Measurements from ENCODE around the gene NOP56. TPM values are rescaled to one million over a fixed set of nuclear protein-coding genes. Genes with fewer than 3 reads are reported as not detected.
A peak's percentile ranks its signal among the peaks of the same experiment; 100 is the strongest.
"Not testable (repeated sequence)": the region's sequence is repeated elsewhere in the genome, so short reads cannot be mapped to it uniquely, and the experiment has no call there.

Gene NOP56
- total RNA-seq, 4 donors from 2014 or later, result 73.0 to 174 (median 137) TPM

DNA sequence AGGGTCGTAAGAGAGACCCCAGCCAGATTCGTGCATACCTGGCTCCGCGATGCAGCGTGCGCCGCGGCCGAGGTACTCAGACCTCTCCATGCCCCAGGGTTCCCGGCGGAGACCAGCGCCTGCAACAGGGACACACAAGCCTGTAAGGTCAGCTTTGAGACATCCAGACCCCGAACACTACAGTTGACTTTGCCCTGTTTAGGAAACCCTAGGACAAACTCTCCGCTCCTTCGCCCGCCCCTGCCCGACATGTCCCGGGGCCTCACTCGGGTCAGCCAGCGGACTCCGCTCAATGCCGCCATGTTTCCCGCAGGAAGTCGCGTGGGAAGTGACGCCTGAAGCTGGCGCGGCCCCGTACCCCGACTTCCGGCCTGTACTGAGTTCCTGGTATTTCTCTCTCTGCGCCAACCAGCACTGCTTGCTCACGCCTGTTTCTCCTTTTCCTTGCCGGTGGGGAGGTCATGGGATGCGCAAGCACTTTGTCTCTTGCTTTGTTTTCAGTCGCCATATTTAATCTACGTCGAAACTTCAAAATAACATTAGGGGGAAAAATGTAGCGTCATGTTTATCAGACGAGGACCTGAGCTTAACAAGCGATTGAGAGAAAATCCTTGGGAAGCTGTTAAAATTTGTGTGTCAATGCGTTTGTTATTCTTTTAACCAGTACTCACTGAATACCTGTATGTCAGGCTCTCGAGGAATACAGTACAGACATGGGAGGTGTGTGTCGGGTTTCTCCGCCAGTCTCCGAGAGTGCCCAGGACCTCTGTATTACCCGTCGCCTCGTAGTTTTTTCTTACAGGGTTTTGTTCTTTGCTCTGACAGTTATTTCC, 11.7 kb downstream of the NOP56 start, which contains the start of gene IDH3B:
Gene IDH3B, minus strand, starts transcription at position 330 of the 833 bp plus-strand sequence. Its CDS starts 28 bp downstream, at position 302.
- Histone ChIP-seq H3K27me3 (no peaks in the 10 kb centered on the region), H3K27ac (peak within 1 kb of the TSS; percentile 77 to 93 (median 90)), H3K9me3 (no peaks in the 10 kb centered on the region), H3K36me3 (peaks cover 0 to 42% (median 14%) of the 10 kb centered on the region in 3 donors), H3K4me3 (peak within 1 kb of the TSS; percentile 60 to 99 (median 88)), H3K4me1 (peaks cover 10 to 20% (median 13%) of the 10 kb centered on the region in 3 donors)
- intact Hi-C loops (cut with DNase I), result no loop called here
- TF ChIP-seq, protein P1, sequence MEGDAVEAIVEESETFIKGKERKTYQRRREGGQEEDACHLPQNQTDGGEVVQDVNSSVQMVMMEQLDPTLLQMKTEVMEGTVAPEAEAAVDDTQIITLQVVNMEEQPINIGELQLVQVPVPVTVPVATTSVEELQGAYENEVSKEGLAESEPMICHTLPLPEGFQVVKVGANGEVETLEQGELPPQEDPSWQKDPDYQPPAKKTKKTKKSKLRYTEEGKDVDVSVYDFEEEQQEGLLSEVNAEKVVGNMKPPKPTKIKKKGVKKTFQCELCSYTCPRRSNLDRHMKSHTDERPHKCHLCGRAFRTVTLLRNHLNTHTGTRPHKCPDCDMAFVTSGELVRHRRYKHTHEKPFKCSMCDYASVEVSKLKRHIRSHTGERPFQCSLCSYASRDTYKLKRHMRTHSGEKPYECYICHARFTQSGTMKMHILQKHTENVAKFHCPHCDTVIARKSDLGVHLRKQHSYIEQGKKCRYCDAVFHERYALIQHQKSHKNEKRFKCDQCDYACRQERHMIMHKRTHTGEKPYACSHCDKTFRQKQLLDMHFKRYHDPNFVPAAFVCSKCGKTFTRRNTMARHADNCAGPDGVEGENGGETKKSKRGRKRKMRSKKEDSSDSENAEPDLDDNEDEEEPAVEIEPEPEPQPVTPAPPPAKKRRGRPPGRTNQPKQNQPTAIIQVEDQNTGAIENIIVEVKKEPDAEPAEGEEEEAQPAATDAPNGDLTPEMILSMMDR (IDR thresholded peaks at IDR 0.05), result peak in 1 of 6 experiments; percentile 17
- TF ChIP-seq POLR2A (IDR thresholded peaks at IDR 0.05), result peak in 2 of 4 donors; percentile 71 to 83
- DNase-seq, result peak; percentile 52
- WGBS, 2 donors, result 7 to 9% methylated on average over 39 to 45 of the region's 49 CpGs

GRCh38 chr20:2671977-2672376, 19.5 kb downstream of the NOP56 start:
- H3K27ac ChIP-seq, result no peak overlapping the region
- intact Hi-C loops (cut with DNase I), result no loop called here
- TF ChIP-seq, protein P1 (IDR thresholded peaks at IDR 0.05), result no peak
- no peak for TF ChIP-seq POLR2A (IDR thresholded peaks at IDR 0.05)
- no peaks in the 10 kb centered on the region for H3K4me1 ChIP-seq
- DNase-seq, result no peak
- no peaks in the 10 kb centered on the region for H3K27me3 ChIP-seq
- WGBS, 2 donors, result 14 to 38% methylated on average over 3 of the region's 4 CpGs
- H3K9me3 ChIP-seq, result no peaks in the 10 kb centered on the region
- H3K36me3 ChIP-seq, result no peaks in the 10 kb centered on the region
- no peak overlapping the region for H3K4me3 ChIP-seq

DNA sequence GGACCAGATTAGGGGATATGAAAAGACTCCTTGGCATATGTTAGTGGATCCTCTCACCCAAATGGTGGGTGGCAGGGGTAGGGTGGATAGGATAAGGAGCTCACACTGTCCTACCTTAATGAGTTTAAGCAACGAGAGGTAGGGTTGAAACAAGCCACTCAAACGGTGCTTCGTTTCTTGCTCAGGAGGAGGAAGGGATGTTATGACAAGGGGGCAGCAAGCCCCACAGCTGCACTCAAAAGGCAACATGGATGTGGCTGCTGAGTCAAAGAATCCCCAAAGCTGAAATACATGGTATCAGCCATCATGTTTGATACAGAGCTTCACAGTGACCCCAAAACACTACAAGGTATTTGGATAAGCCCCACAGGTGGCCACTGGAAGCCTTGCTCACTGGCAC, 20.0 kb downstream of the NOP56 start:
- H3K4me3 ChIP-seq, result no peak overlapping the region
- 81 to 83% methylated on average over 3 of the region's 3 CpGs for WGBS, 2 donors

DNA sequence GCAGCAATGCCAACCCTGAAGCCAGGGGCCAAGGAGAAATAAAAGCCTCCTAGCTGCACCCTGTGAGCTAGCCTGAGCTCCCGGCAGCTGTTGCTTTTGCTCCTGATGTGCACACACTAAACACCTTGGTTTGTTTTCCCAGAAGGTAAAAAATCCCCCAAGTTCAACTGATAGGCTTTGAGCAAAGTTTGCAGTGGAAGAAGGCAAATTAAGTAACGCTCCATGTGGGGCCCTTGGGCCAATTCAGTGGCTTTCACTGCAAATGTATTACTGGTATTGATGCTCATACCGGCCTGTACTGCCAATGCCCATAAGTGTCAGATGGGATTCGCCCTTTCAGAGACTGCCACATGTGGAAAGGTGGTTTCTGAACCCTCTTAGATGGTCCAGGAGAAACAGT, 21.0 kb downstream of the NOP56 start:
- 69 to 90% methylated on average over 3 to 4 of the region's 4 CpGs for WGBS, 2 donors
- DNase-seq, result no peak
- Histone ChIP-seq H3K27ac (no peak overlapping the region), H3K36me3 (no peaks in the 10 kb centered on the region), H3K9me3 (no peaks in the 10 kb centered on the region), H3K4me1 (no peaks in the 10 kb centered on the region), H3K27me3 (no peaks in the 10 kb centered on the region), H3K4me3 (no peak overlapping the region)
- intact Hi-C loops (cut with DNase I), result no loop called here
- TF ChIP-seq POLR2A (IDR thresholded peaks at IDR 0.05), result no peak
- TF ChIP-seq, protein P1 (IDR thresholded peaks at IDR 0.05), result no peak

More for the DNA sequence above, 20.0 kb downstream of the NOP56 start:
- Histone ChIP-seq H3K4me1 (no peaks in the 10 kb centered on the region), H3K27ac (no peak overlapping the region), H3K36me3 (no peaks in the 10 kb centered on the region), H3K27me3 (no peaks in the 10 kb centered on the region), H3K9me3 (no peaks in the 10 kb centered on the region)
- intact Hi-C loops (cut with DNase I), result no loop called here
- TF ChIP-seq POLR2A (IDR thresholded peaks at IDR 0.05), result no peak
- TF ChIP-seq, protein P1 (IDR thresholded peaks at IDR 0.05), result no peak
- DNase-seq, result no peak

DNA sequence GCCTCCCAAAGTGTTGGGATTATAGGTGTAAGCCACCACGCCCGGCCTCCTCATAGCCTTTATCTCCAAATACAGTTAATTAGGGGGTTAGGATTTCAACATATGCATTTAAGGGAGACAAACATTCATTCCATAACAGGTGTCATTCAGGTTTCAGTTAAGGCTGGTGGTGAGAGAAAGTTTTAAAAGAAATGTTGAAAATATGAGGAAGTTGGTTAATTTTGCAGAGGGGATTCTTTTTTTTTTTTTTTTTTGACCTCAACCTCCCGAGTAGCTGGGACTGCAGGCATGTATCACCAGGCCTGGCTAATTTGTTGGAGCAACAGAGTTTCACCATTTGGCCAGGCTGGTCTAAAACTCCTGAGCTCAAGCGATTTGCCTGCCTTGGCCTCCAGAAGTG, 27.6 kb downstream of the NOP56 start:
- DNase-seq, result no peak
- H3K36me3 ChIP-seq, result no peaks in the 10 kb centered on the region
- no peaks in the 10 kb centered on the region for H3K4me1 ChIP-seq
- TF ChIP-seq, protein P1 (IDR thresholded peaks at IDR 0.05), result no peak
- no peak for TF ChIP-seq POLR2A (IDR thresholded peaks at IDR 0.05)
- intact Hi-C loops (cut with DNase I), result no loop called here
- peaks cover 0 to 6% (median 0%) of the 10 kb centered on the region in 4 donors for H3K27me3 ChIP-seq
- H3K9me3 ChIP-seq, result no peaks in the 10 kb centered on the region
- WGBS, 2 donors, result 70 to 79% methylated on average over 4 of the region's 4 CpGs
- H3K4me3 ChIP-seq, result no peak overlapping the region
- no peak overlapping the region for H3K27ac ChIP-seq

GRCh38 chr20:2682040-2682439, 29.6 kb downstream of the NOP56 start:
- 81 to 87% methylated on average over 3 of the region's 3 CpGs for WGBS, 2 donors
- peaks cover 0 to 22% (median 0%) of the 10 kb centered on the region in 4 donors for H3K27me3 ChIP-seq
- H3K36me3 ChIP-seq; DNase-seq; H3K9me3 ChIP-seq; H3K4me3 ChIP-seq; H3K4me1 ChIP-seq; intact Hi-C loops (cut with DNase I); H3K27ac ChIP-seq: not testable (repeated sequence)

DNA sequence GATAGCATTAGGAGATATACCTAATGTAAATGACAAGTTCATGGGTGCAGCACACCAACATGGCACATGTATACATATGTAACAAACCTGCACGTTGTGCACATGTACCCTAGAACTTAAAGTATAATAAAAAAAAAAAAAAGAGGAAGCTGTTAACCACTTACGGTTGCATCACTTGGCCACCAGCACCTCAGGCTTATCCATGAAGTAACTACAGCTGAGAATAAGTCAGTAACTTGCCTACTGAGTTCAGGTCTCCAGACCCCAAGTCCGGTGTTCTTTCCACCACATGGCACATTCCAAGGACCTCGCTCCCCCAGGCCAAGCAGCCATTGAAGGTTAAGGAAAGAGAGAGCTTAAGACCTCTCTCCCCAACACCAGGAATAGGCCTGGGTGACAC, 32.4 kb downstream of the NOP56 start:
- H3K4me3 ChIP-seq; H3K27ac ChIP-seq; DNase-seq; H3K36me3 ChIP-seq; intact Hi-C loops (cut with DNase I); H3K4me1 ChIP-seq; H3K9me3 ChIP-seq: not testable (repeated sequence)
- WGBS, 2 donors, result 61 to 80% methylated on average over 4 of the region's 4 CpGs
- peaks cover 0 to 34% (median 0%) of the 10 kb centered on the region in 4 donors for H3K27me3 ChIP-seq
